Gastroesophageal sphincter (tissue), 3 donors: Measurements from ENCODE around the gene TBX21.

Experiments used
- EP300 ChIP-seq: sonication (generic); formaldehyde crosslinking; IDR thresholded peaks from one replicate; pipeline ENCODE4 v1.6.1; 2017; ENCODE audit warnings: antibody characterized with exemption, mild to moderate bottlenecking
- POLR2A ChIP-seq, 2 donors: fragments of 450-650 bp; IDR thresholded peaks; one replicate each; pipeline ENCODE4 v1.6.1; 2017; ENCODE audit warnings: antibody characterized with exemption in 2 of 2, mild to moderate bottlenecking in 2 of 2, moderate library complexity in 1 of 2
- POLR2AphosphoS5 ChIP-seq: sonication (generic); formaldehyde crosslinking; IDR thresholded peaks from one replicate; pipeline ENCODE4 v1.6.1; 2017; ENCODE audit warnings: antibody characterized with exemption
- TF ChIP-seq, protein P1 (sequence below), 4 experiments: fragments of 200-600 bp in 2 of 4; fragments of 450-650 bp in 2 of 4; sonication (generic) in 1 of 4; IDR thresholded peaks; one replicate each; pipeline ENCODE4 v1.5.1; 2017 to 2019; ENCODE audit warnings: antibody characterized with exemption in 4 of 4, mild to moderate bottlenecking in 2 of 4, moderate library complexity in 2 of 4

DNA sequence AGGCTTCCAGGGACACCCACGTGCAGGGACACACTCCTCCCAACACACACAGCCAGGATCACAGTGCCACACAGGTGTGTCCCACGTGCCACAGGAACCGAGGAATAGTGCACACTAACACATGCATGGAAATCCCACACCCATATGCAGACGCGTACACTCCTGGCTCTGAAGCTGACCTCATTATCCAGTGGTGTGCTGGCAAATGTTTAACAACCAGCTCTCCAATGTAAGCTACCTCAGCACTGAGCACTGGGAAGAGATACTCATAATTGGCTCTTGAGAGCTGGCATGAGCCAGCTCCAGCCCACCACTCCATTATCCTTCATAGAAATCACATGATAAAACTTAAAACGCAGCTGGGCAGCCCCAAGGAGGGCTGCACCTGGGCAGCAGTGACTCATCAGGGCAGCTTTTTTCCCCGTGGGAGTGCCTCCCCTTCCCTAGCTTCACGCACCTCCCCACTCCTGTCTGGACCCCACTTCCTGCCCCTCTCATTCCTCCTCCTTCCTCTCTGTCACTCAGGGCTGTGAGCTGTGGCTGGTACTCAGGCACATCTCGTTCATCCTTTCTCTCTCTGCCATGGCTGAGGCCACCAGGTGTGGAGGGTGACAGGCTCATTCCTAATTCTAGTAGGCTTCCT, 14.9 kb upstream of the TBX21 start:
- TF ChIP-seq POLR2AphosphoS5 (no peak), POLR2A (IDR thresholded peaks at IDR 0.05) (no peak), EP300 (no peak)
- TF ChIP-seq, protein P1, sequence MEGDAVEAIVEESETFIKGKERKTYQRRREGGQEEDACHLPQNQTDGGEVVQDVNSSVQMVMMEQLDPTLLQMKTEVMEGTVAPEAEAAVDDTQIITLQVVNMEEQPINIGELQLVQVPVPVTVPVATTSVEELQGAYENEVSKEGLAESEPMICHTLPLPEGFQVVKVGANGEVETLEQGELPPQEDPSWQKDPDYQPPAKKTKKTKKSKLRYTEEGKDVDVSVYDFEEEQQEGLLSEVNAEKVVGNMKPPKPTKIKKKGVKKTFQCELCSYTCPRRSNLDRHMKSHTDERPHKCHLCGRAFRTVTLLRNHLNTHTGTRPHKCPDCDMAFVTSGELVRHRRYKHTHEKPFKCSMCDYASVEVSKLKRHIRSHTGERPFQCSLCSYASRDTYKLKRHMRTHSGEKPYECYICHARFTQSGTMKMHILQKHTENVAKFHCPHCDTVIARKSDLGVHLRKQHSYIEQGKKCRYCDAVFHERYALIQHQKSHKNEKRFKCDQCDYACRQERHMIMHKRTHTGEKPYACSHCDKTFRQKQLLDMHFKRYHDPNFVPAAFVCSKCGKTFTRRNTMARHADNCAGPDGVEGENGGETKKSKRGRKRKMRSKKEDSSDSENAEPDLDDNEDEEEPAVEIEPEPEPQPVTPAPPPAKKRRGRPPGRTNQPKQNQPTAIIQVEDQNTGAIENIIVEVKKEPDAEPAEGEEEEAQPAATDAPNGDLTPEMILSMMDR (IDR thresholded peaks at IDR 0.05) = no peak
